H1 (cell line): ENCODE data around the gene BMP2. TPM values are rescaled to one million over a fixed set of nuclear protein-coding genes. Genes with fewer than 3 reads are reported as not detected.

Source experiments
- CTCF ChIA-PET: fragments of 300-600 bp; sonication (Branson Sonifier 250); formaldehyde crosslinking; loops from one replicate; lab custom pipeline; 2021; ENCODE audit not compliant: partially characterized antibody; lab: Charles Lee
- POLR2A ChIA-PET: fragments of 300-600 bp; sonication (Branson Sonifier 250); formaldehyde crosslinking; loops from one replicate; lab custom pipeline; 2021; ENCODE audit warnings: inconsistent platforms; ENCODE audit not compliant: partially characterized antibody; lab: Charles Lee
- DNase-seq, 2 experiments: peaks; one replicate each; pipeline versions ENCODE4 v3.0.0 to v3.0.0-alpha.2; 2010 to 2022; ENCODE audit warnings: low spot score in 2 of 2, low read depth in 1 of 2, mixed read lengths in 1 of 2
- FAIRE-seq: peaks from 2 replicates; lab custom pipeline; 2011; peaks lifted over from hg19 to GRCh38; lab: Jason Lieb, UNC
- H2AFZ ChIP-seq: 2 replicates; pipeline ENCODE4 v1.8.1; 2012; ENCODE audit warnings: low read length, inconsistent platforms
- H2AK5ac ChIP-seq: 2 replicates; pipeline ENCODE4 v1.6.1; 2013; ENCODE audit warnings: low read depth, low read length
- H2BK120ac ChIP-seq: replicated peaks from 2 replicates; pipeline ENCODE3; 2013; ENCODE audit warnings: low read depth, low read length, inconsistent platforms
- H2BK12ac ChIP-seq: 2 replicates; pipeline ENCODE4 v1.6.1; 2013; ENCODE audit warnings: low read depth, low read length
- H2BK15ac ChIP-seq: 2 replicates; pipeline ENCODE4 v1.6.1; 2013; ENCODE audit warnings: low read length
- H2BK20ac ChIP-seq: 2 replicates; pipeline ENCODE4 v1.6.1; 2013; ENCODE audit warnings: low read length
- H2BK5ac ChIP-seq: 2 replicates; pipeline ENCODE4 v1.6.1; 2013; ENCODE audit warnings: low read depth, low read length
- H3K14ac ChIP-seq: 2 replicates; pipeline ENCODE4 v1.6.1; 2013; ENCODE audit warnings: inconsistent platforms; ENCODE audit not compliant: insufficient read length
- H3K18ac ChIP-seq: 2 replicates; pipeline ENCODE4 v1.6.1; 2013; ENCODE audit warnings: low read length; ENCODE audit errors: extremely low read depth
- H3K23ac ChIP-seq: 2 replicates; pipeline ENCODE4 v1.6.1; 2013; ENCODE audit warnings: inconsistent platforms; ENCODE audit not compliant: insufficient read length
- H3K23me2 ChIP-seq: 2 replicates; pipeline ENCODE4 v1.6.1; 2013; ENCODE audit warnings: low read depth, low read length
- H3K27ac ChIP-seq: 2 replicates; pipeline ENCODE4 v1.6.1; 2011; ENCODE audit warnings: low read depth, low read length, inconsistent platforms
- H3K27me3 ChIP-seq, 4 experiments: replicated peaks in 1 of 4; 1 replicate in 1 of 4; 2 replicates in 3 of 4; pipeline versions ENCODE4 v1.6.1 to v1.8.1; 2011 to 2013; ENCODE audit warnings: low read length in 3 of 4, mild to moderate bottlenecking in 3 of 4, inconsistent platforms in 2 of 4, mixed read lengths in 2 of 4, moderate library complexity in 1 of 4; ENCODE audit not compliant: control insufficient read depth in 3 of 4, insufficient read depth in 3 of 4; ENCODE audit errors: extremely low read depth in 1 of 4
- H3K36me3 ChIP-seq, 4 experiments: 2 replicates each; pipeline versions ENCODE4 v1.6.1 to v1.8.1; 2011 to 2013; ENCODE audit warnings: mild to moderate bottlenecking in 4 of 4, low read length in 3 of 4, moderate library complexity in 2 of 4, control low read depth in 1 of 4, inconsistent platforms in 1 of 4; ENCODE audit not compliant: insufficient read depth in 4 of 4, control insufficient read depth in 2 of 4
- H3K4ac ChIP-seq: replicated peaks from 2 replicates; pipeline ENCODE3; 2013; ENCODE audit warnings: low read length, low read depth, mixed read lengths, inconsistent platforms; ENCODE audit not compliant: insufficient read length
- H3K4me1 ChIP-seq, 4 experiments: replicated peaks in 1 of 4; 1 replicate in 1 of 4; 2 replicates in 3 of 4; pipeline versions ENCODE4 v1.6.1 to v1.8.1; 2011 to 2013; ENCODE audit warnings: low read length in 3 of 4, inconsistent platforms in 2 of 4, mixed read lengths in 1 of 4; ENCODE audit not compliant: insufficient read depth in 4 of 4, control insufficient read depth in 3 of 4
- H3K4me2 ChIP-seq, 2 experiments: 2 replicates each; pipeline versions ENCODE4 v1.6.1 to v1.8.1; 2011 to 2013; ENCODE audit warnings: low read depth in 2 of 2, low read length in 2 of 2, control low read depth in 1 of 2, inconsistent platforms in 1 of 2, mild to moderate bottlenecking in 1 of 2; ENCODE audit not compliant: insufficient read depth in 1 of 2
- H3K4me3 ChIP-seq, 4 experiments: fragments of 200-600, 300-600 bp in 1 of 4; sonication (generic), shearing (Covaris generic), sonication (Bioruptor Twin) in 1 of 4; 2 replicates each; pipeline versions ENCODE4 v1.5.1 to v1.8.1; 2011 to 2016; ENCODE audit warnings: low read length in 4 of 4, low read depth in 3 of 4, control low read depth in 2 of 4, inconsistent platforms in 2 of 4, mild to moderate bottlenecking in 2 of 4, mixed read lengths in 1 of 4, moderate library complexity in 1 of 4; ENCODE audit not compliant: insufficient read depth in 2 of 4; ENCODE audit errors: extremely low read depth in 1 of 4
- H3K56ac ChIP-seq: replicated peaks from 2 replicates; pipeline ENCODE3; 2013; ENCODE audit warnings: low read depth, mild to moderate bottlenecking, mixed read lengths, low read length, inconsistent platforms; ENCODE audit not compliant: insufficient read length
- H3K79me1 ChIP-seq: 2 replicates; pipeline ENCODE4 v1.6.1; 2013; ENCODE audit warnings: low read depth, low read length, control low read depth
- H3K79me2 ChIP-seq, 2 experiments: 2 replicates each; pipeline versions ENCODE4 v1.6.1 to v1.8.1; 2012 to 2013; ENCODE audit warnings: low read length in 2 of 2, mild to moderate bottlenecking in 2 of 2, inconsistent platforms in 1 of 2; ENCODE audit not compliant: insufficient read depth in 2 of 2, control insufficient read depth in 1 of 2
- H3K9ac ChIP-seq, 4 experiments: replicated peaks in 1 of 4; 1 replicate in 1 of 4; 2 replicates in 3 of 4; pipeline versions ENCODE4 v1.6.1 to v1.8.1; 2011 to 2013; ENCODE audit warnings: low read depth in 3 of 4, low read length in 3 of 4, control low read depth in 2 of 4, mild to moderate bottlenecking in 2 of 4, moderate library complexity in 2 of 4, inconsistent platforms in 1 of 4; ENCODE audit errors: extremely low read depth in 1 of 4
- H3K9me3 ChIP-seq, 2 experiments: 2 replicates each; pipeline versions ENCODE4 v1.6.1 to v1.8.1; 2012 to 2013; ENCODE audit warnings: mild to moderate bottlenecking in 2 of 2, moderate library complexity in 2 of 2, control low read depth in 1 of 2, inconsistent platforms in 1 of 2, low read depth in 1 of 2, low read length in 1 of 2, mixed read lengths in 1 of 2; ENCODE audit not compliant: insufficient read depth in 2 of 2
- H4K20me1 ChIP-seq, 2 experiments: replicated peaks in 1 of 2; 2 replicates each; pipeline versions ENCODE3 to v1.8.1; 2011 to 2013; ENCODE audit warnings: inconsistent platforms in 2 of 2, low read length in 2 of 2, mild to moderate bottlenecking in 1 of 2; ENCODE audit not compliant: insufficient read depth in 2 of 2, control insufficient read depth in 1 of 2
- H4K5ac ChIP-seq: 2 replicates; pipeline ENCODE4 v1.6.1; 2013; ENCODE audit warnings: low read length, low read depth, mixed read lengths, inconsistent platforms; ENCODE audit not compliant: insufficient read length
- H4K8ac ChIP-seq: 2 replicates; pipeline ENCODE4 v1.8.0; 2013; ENCODE audit warnings: mild to moderate bottlenecking, moderate library complexity, low read length, inconsistent platforms; ENCODE audit not compliant: insufficient read depth; ENCODE audit errors: extremely low read depth
- H4K91ac ChIP-seq: replicated peaks from 2 replicates; pipeline ENCODE3; 2013; ENCODE audit warnings: low read length, mixed read lengths, inconsistent platforms; ENCODE audit not compliant: insufficient read length
- BCL11A ChIP-seq, 2 experiments: IDR thresholded peaks; one replicate each; pipeline ENCODE4 v1.6.1; 2011; ENCODE audit warnings: low read depth in 2 of 2, low read length in 2 of 2, mild to moderate bottlenecking in 2 of 2
- CBX8 ChIP-seq: fragments of 300-800, 300-1000 bp; sonication (generic); IDR thresholded peaks from 2 replicates; pipeline ENCODE4 v1.7.1; 2016; ENCODE audit warnings: low read depth, low read length, borderline replicate concordance
- CHD1 ChIP-seq: IDR thresholded peaks from 2 replicates; pipeline ENCODE4 v1.6.1; 2012; ENCODE audit warnings: low read depth, low read length, improper control_type of control experiment
- CHD2 ChIP-seq: IDR thresholded peaks from 2 replicates; pipeline ENCODE4 v1.6.1; 2012; ENCODE audit warnings: low read length, improper control_type of control experiment
- CREB1 ChIP-seq: IDR thresholded peaks from 2 replicates; pipeline ENCODE4 v1.6.1; 2012; ENCODE audit warnings: inconsistent platforms
- EP300 ChIP-seq, 2 experiments: IDR thresholded peaks; 1 replicate in 1 of 2; 2 replicates in 1 of 2; pipeline ENCODE4 v1.6.1; 2011 to 2012; ENCODE audit warnings: low read depth in 2 of 2, low read length in 2 of 2, mild to moderate bottlenecking in 2 of 2, borderline replicate concordance in 1 of 2, inconsistent platforms in 1 of 2, moderate library complexity in 1 of 2
- GABPA ChIP-seq: IDR thresholded peaks from 2 replicates; pipeline ENCODE4 v1.6.1; 2011; ENCODE audit warnings: mild to moderate bottlenecking, low read length, moderate library complexity, borderline replicate concordance; ENCODE audit not compliant: insufficient read depth
- HDAC6 ChIP-seq: IDR thresholded peaks from one replicate; pipeline ENCODE4 v1.7.1; 2012; ENCODE audit warnings: low read depth, mild to moderate bottlenecking, inconsistent platforms, low read length, moderate library complexity
- JUN ChIP-seq: IDR thresholded peaks from 2 replicates; pipeline ENCODE4 v1.6.1; 2011; ENCODE audit warnings: low read depth, mild to moderate bottlenecking, improper control_type of control experiment, low read length
- PHF8 ChIP-seq: fragments of 200-600 bp; sonication (generic); conservative IDR thresholded peaks from 2 replicates; pipeline ENCODE4 v1.7.1; 2012; ENCODE audit warnings: low read depth, mild to moderate bottlenecking, inconsistent platforms, low read length, moderate library complexity
- RFX5 ChIP-seq: IDR thresholded peaks from 2 replicates; pipeline ENCODE4 v1.6.1; 2011; ENCODE audit warnings: low read depth, low read length, improper control_type of control experiment, borderline replicate concordance
- RXRA ChIP-seq: IDR thresholded peaks from 2 replicates; pipeline ENCODE4 v1.6.1; 2011; ENCODE audit warnings: low read depth, mild to moderate bottlenecking, low read length, moderate library complexity; ENCODE audit not compliant: insufficient read depth
- SAP30 ChIP-seq: fragments of 300-600 bp; sonication (generic); IDR thresholded peaks from 2 replicates; pipeline ENCODE4 v1.7.1; 2012; ENCODE audit warnings: low read length, moderate library complexity, mild to moderate bottlenecking, inconsistent platforms; ENCODE audit not compliant: insufficient read depth, insufficient replicate concordance
- SIRT6 ChIP-seq: IDR thresholded peaks from one replicate; pipeline ENCODE4 v1.7.1; 2012; ENCODE audit warnings: low read length, inconsistent platforms
- TBP ChIP-seq: IDR thresholded peaks from 2 replicates; pipeline ENCODE4 v1.6.1; 2011; ENCODE audit warnings: low read depth, low read length, improper control_type of control experiment
- WGBS, 2 experiments: shearing (Covaris generic) in 1 of 2; methylation state at CpG; one replicate each; pipeline versions ENCODE4 v1.1.6 to v1.1.7; 2013 to 2015; ENCODE audit warnings: low lambda C conversion rate in 2 of 2, mixed read lengths in 2 of 2, inconsistent platforms in 1 of 2, low coverage in 1 of 2, missing lambda C conversion rate in 1 of 2; ENCODE audit not compliant: insufficient replicate concordance in 2 of 2, insufficient coverage in 1 of 2, insufficient read length in 1 of 2; ENCODE audit errors: extremely low coverage in 1 of 2, missing lambda C conversion rate in 1 of 2; 5-methylcytosine and 5-hydroxymethylcytosine counted together
- polyA plus RNA-seq, 7 experiments: library from polyadenylated mRNA; depleted of rRNA in 3 of 7; stranded (reverse) in 5 of 7; unstranded in 2 of 7; fragments of >200 nt in 5 of 7; fragments of 200-250 nt in 2 of 7; gene quantifications; 1 replicate in 5 of 7; 2 replicates in 1 of 7; 4 replicates in 1 of 7; pipeline versions ENCODE4 v1.2.1 to v1.2.3, GENCODE V29; 2011 to 2013; ENCODE audit warnings: missing spikeins in 2 of 7, mixed read lengths in 2 of 7
- total RNA-seq: library from RNA; stranded (reverse); fragmentation: NEBNext Ultra II Directional; extraction: Animal tissue kit (Norgen Biotek cat#: 25700); gene quantifications from 2 replicates; pipeline ENCODE4 v1.2.1, GENCODE V29; 2021

The BMP2 gene
- total and polyA plus RNA-seq, 2 of the 8 experiments (the other 6 are each of a cell fraction or from before 2014, with no cell fraction given), result 1.8 to 3.6 TPM

DNA sequence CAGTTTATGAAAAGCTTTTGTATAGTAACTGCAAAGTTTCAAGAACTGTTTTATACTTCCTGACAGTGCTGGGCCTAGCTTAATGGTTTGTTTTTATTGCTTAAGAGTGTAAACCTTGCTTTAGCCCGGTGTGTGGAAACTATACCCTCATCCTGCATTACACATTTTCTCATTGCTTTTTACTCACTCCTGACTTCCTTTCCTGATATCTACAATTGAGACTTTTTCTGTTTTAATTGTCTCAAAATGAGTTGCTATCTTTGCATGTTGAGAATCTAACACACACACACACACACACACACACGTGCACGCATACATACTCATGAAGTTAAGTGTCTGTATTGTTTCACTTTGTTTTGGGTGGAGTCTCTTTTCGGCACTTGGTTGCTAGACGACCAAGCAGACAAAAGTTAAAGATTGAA, 16.7 kb downstream of the BMP2 start:
- no peak for FAIRE-seq
- TF ChIP-seq SIRT6 (no peak), SAP30 (no peak), HDAC6 (no peak), RXRA (no peak), GABPA (no peak), BCL11A (IDR thresholded peaks at IDR 0.05; ENCODE audit: low read depth in 2 of 2, low read length in 2 of 2) (no peak), TBP (no peak), PHF8 (no peak), EP300 (IDR thresholded peaks at IDR 0.05; ENCODE audit: borderline replicate concordance in 1 of 2, low read depth in 2 of 2, low read length in 2 of 2) (no peak), CHD2 (no peak), RFX5 (no peak), CREB1 (no peak), CBX8 (no peak), CHD1 (no peak), JUN (no peak)

More for the DNA sequence above, 16.7 kb downstream of the BMP2 start:
- no peak overlapping the region for H4K5ac ChIP-seq
- H3K79me1 ChIP-seq, result no peaks in the 10 kb centered on the region
- no peaks in the 10 kb centered on the region for H3K79me2 ChIP-seq
- no peak overlapping the region for H2BK15ac ChIP-seq
- H3K4me1 ChIP-seq, result no peaks in the 10 kb centered on the region; a peak in 2 of 7 replicates
- H4K8ac ChIP-seq, result no peak overlapping the region
- H3K56ac ChIP-seq, result no peak overlapping the region
- no peak overlapping the region for H2AK5ac ChIP-seq
- no peak overlapping the region for H2AFZ ChIP-seq
- WGBS, 2 experiments, result 78% methylated on average over 5 of the region's 5 CpGs; no CpG with 5 or more reads in 1 of the 2 experiments
- no peak overlapping the region for H4K91ac ChIP-seq
- no peaks in the 10 kb centered on the region for H4K20me1 ChIP-seq
- POLR2A ChIA-PET, result no interaction called here
- H3K14ac ChIP-seq, result no peak overlapping the region
- no peak overlapping the region for H2BK5ac ChIP-seq
- DNase-seq, result no peak
- H3K4me2 ChIP-seq, result no peak overlapping the region
- H2BK120ac ChIP-seq, result no peak overlapping the region
- H3K9ac ChIP-seq, result no peak overlapping the region
- no peak overlapping the region for H3K18ac ChIP-seq
- no peaks in the 10 kb centered on the region for H3K23me2 ChIP-seq
- no peak overlapping the region for H3K27ac ChIP-seq
- H3K4me3 ChIP-seq, result no peak overlapping the region
- CTCF ChIA-PET, result interaction anchor here (0.6 to 1.4 kb wide), 3 partner anchors 45 to 362 kb away, joined by 3 to 6 read pairs (median 4); no protein-coding TSS in a partner anchor
- peaks cover 0 to 1% (median 0%) of the 10 kb centered on the region in 4 experiments; a peak in 1 of 8 replicates for H3K36me3 ChIP-seq
- no peaks in the 10 kb centered on the region for H3K9me3 ChIP-seq
- H3K4ac ChIP-seq, result no peak overlapping the region
- no peak overlapping the region for H3K23ac ChIP-seq
- H3K27me3 ChIP-seq, result no peaks in the 10 kb centered on the region
- no peak overlapping the region for H2BK20ac ChIP-seq
- no peak overlapping the region for H2BK12ac ChIP-seq
